OCI-LY3 (cell line): Measurements from ENCODE around the gene PTPRT.

Experiments
- CTCF ChIP-seq: fragments of 200-600, 300-600 bp; sonication (generic); IDR thresholded peaks from 2 replicates; pipeline ENCODE4 v1.5.1; 2014; ENCODE audit warnings: antibody characterized with exemption, low read length, low read depth
- EZH2phosphoT487 ChIP-seq: fragments of 200-600 bp; shearing (Covaris generic); IDR thresholded peaks from 2 replicates; pipeline ENCODE4 v1.6.1; 2018; ENCODE audit warnings: antibody characterized with exemption, mixed run types, low read depth

GRCh38 chr20:43119720-43120119 is 70.0 kb downstream of the PTPRT start:
- TF ChIP-seq CTCF (no peak), EZH2phosphoT487 (no peak)
